ENCODE results near the gene CSF1R. TPM values are rescaled to one million over a fixed set of nuclear protein-coding genes. Genes with fewer than 3 reads are reported as not detected.

Gene CSF1R
- total and polyA plus RNA-seq, 2 of the 4 experiments (the other 2 are of a cell fraction) = 0.14 to 0.36 TPM

DNA sequence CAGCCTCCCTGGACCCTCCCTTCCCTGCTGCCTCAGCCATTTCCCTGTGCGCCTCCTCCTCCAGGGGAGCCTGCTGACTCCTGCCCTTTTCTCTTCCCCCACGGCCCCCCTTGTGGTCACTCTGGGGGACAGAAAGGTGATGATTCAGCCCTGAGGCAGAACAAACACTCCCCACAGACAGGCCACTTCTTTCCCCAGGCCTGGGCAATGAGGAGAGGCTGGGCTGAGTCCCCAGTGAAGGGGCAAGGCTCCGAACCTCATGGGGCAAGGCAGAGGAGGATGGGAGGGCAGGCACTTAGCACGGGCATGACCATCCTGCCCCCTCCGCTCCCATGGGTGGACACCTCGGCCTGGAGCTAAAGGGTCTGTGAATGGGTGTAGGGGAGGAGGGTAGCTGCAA, 21.0 kb downstream of the CSF1R start:
- peak overlapping the region; percentile 94 for H2AK5ac ChIP-seq (ENCODE audit: low read depth, low read length)
- peak overlapping the region; percentile 86 to 94; a peak in 3 of 4 replicates for H4K8ac ChIP-seq (ENCODE audit: low read depth in 2 of 2, low read length in 2 of 2)
- in situ Hi-C loops (cut with MboI; ENCODE audit: low sequenced_read_pairs) (no loop called here), intact Hi-C loops (cut with micrococcal nuclease) (loop anchor here (5.0 kb wide), 1 partner anchor 47 kb away; no protein-coding TSS in a partner anchor), dilution Hi-C loops (cut with HindIII; ENCODE audit: low sequenced_read_pairs, unreplicated experiment) (no loop called here)
- peak overlapping the region; percentile 95 for H4K91ac ChIP-seq (ENCODE audit: insufficient read depth, low read depth, low read length)
- H3K27ac ChIP-seq (ENCODE audit: insufficient read depth, low read length) = peak overlapping the region; percentile 48; the same call in 1 of the 2 replicates
- TF ChIP-seq FOS (IDR thresholded peaks at IDR 0.05; ENCODE audit: low read depth, low read length) (peak; percentile 51; the same call in 1 of the 2 replicates), NFE2L2 (IDR thresholded peaks at IDR 0.05; ENCODE audit: low read depth, low read length) (no peak), RCOR1 (IDR thresholded peaks at IDR 0.05; ENCODE audit: insufficient replicate concordance, low read length) (no peak), SMC3 (IDR thresholded peaks at IDR 0.05; ENCODE audit: low read depth, low read length) (no peak), CHD1 (IDR thresholded peaks at IDR 0.05; ENCODE audit: low read depth, low read length) (no peak), CEBPB (IDR thresholded peaks at IDR 0.05; ENCODE audit: low read depth, low read length) (no peak), POLR2A (IDR thresholded peaks at IDR 0.05; ENCODE audit: low read depth, low read length) (no peak), MXI1 (IDR thresholded peaks at IDR 0.05; ENCODE audit: borderline replicate concordance, low read depth, low read length) (no peak), MAFK (IDR thresholded peaks at IDR 0.05; ENCODE audit: low read depth, low read length) (peak; percentile 67; the same call in 1 of the 2 replicates), BHLHE40 (IDR thresholded peaks at IDR 0.05; ENCODE audit: low read depth, low read length) (no peak), MAZ (IDR thresholded peaks at IDR 0.05; ENCODE audit: borderline replicate concordance, low read depth, low read length) (peak; percentile 50; the same call in 1 of the 2 replicates), RAD21 (IDR thresholded peaks at IDR 0.05; ENCODE audit: low read length) (no peak)
- TF ChIP-seq, protein P1, sequence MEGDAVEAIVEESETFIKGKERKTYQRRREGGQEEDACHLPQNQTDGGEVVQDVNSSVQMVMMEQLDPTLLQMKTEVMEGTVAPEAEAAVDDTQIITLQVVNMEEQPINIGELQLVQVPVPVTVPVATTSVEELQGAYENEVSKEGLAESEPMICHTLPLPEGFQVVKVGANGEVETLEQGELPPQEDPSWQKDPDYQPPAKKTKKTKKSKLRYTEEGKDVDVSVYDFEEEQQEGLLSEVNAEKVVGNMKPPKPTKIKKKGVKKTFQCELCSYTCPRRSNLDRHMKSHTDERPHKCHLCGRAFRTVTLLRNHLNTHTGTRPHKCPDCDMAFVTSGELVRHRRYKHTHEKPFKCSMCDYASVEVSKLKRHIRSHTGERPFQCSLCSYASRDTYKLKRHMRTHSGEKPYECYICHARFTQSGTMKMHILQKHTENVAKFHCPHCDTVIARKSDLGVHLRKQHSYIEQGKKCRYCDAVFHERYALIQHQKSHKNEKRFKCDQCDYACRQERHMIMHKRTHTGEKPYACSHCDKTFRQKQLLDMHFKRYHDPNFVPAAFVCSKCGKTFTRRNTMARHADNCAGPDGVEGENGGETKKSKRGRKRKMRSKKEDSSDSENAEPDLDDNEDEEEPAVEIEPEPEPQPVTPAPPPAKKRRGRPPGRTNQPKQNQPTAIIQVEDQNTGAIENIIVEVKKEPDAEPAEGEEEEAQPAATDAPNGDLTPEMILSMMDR (conservative IDR thresholded peaks at IDR 0.05; ENCODE audit: low read depth, low read length) = no peak
- TF ChIP-seq, protein P2, sequence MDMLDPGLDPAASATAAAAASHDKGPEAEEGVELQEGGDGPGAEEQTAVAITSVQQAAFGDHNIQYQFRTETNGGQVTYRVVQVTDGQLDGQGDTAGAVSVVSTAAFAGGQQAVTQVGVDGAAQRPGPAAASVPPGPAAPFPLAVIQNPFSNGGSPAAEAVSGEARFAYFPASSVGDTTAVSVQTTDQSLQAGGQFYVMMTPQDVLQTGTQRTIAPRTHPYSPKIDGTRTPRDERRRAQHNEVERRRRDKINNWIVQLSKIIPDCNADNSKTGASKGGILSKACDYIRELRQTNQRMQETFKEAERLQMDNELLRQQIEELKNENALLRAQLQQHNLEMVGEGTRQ (IDR thresholded peaks at IDR 0.05; ENCODE audit: low read depth, low read length) = no peak
- TF ChIP-seq, protein P3, sequence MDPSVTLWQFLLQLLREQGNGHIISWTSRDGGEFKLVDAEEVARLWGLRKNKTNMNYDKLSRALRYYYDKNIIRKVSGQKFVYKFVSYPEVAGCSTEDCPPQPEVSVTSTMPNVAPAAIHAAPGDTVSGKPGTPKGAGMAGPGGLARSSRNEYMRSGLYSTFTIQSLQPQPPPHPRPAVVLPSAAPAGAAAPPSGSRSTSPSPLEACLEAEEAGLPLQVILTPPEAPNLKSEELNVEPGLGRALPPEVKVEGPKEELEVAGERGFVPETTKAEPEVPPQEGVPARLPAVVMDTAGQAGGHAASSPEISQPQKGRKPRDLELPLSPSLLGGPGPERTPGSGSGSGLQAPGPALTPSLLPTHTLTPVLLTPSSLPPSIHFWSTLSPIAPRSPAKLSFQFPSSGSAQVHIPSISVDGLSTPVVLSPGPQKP (IDR thresholded peaks at IDR 0.05; ENCODE audit: borderline replicate concordance, low read depth, low read length) = no peak
- no peaks in the 10 kb centered on the region; a peak in 1 of 4 replicates for H3K79me1 ChIP-seq (ENCODE audit: low read depth in 1 of 2, low read length in 2 of 2)
- ATAC-seq (ENCODE audit: low read depth) (peak; percentile 67), DNase-seq (peak; percentile 76)
- peak overlapping the region; percentile 93 for H2AK9ac ChIP-seq (replicated peaks; ENCODE audit: low read depth, low read length, poor library complexity)
- H2BK5ac ChIP-seq (ENCODE audit: low read depth, low read length, poor library complexity, severe bottlenecking) = peak overlapping the region; percentile 81
- no peak overlapping the region for H3K9ac ChIP-seq (ENCODE audit: low read depth, low read length)
- peak overlapping the region; percentile 31 for H3K18ac ChIP-seq (ENCODE audit: low read depth, low read length)
- ChIA-PET POLR2A (ENCODE audit: unreplicated experiment) (interaction anchor here (0.6 kb wide), 1 partner anchor 69 kb away, joined by 3 read pairs; no protein-coding TSS in a partner anchor), CTCF (interaction anchor here (0.6 kb wide), 1 partner anchor 129 kb away, joined by 3 read pairs; no protein-coding TSS in a partner anchor)
- H3K56ac ChIP-seq (ENCODE audit: extremely low read depth, insufficient read depth, low read length) = no peak overlapping the region
- H2AFZ ChIP-seq (replicated peaks; ENCODE audit: low read length, poor library complexity) = peak overlapping the region; percentile 82
- peak overlapping the region; percentile 81; the same call in 2 of the 3 replicates for H2BK15ac ChIP-seq (ENCODE audit: low read depth, low read length)
- 0 out of 2 replicates have a peak overlapping the region, but pooled peaks have one; percentile 1 for H3K4me2 ChIP-seq (ENCODE audit: low read depth, low read length)
- no peaks in the 10 kb centered on the region for H3K9me3 ChIP-seq (ENCODE audit: control insufficient read depth, insufficient read depth, low read length)
- H3K36me3 ChIP-seq (ENCODE audit: control insufficient read depth, insufficient read depth, low read length) = no peaks in the 10 kb centered on the region
- no peaks in the 10 kb centered on the region for H4K20me1 ChIP-seq (ENCODE audit: insufficient read depth, low read length)
- peak overlapping the region; percentile 91 for H3K14ac ChIP-seq (replicated peaks; ENCODE audit: low read depth, low read length)
- H3K9me1 ChIP-seq (ENCODE audit: insufficient read depth, low read length) = peaks cover 47% of the 10 kb centered on the region
- WGBS, 2 experiments (ENCODE audit: extremely low coverage in 2 of 2, insufficient read length in 1 of 2) = 34% methylated on average over 2 of the region's 6 CpGs; no CpG with 5 or more reads in 1 of the 2 experiments
- peak overlapping the region; percentile 94 for H3K4ac ChIP-seq (ENCODE audit: low read depth, low read length)
- H3K4me1 ChIP-seq (ENCODE audit: control insufficient read depth, insufficient read depth, low read length) = peaks cover 33% of the 10 kb centered on the region
- H2BK120ac ChIP-seq (ENCODE audit: low read depth, low read length) = peak overlapping the region; percentile 85
- no TSS peak for BruUV-seq (replicated peaks)
- peak overlapping the region; percentile 72; the same call in 1 of the 2 replicates for H3K23ac ChIP-seq (ENCODE audit: low read depth, low read length)
- H3K27me3 ChIP-seq (ENCODE audit: control insufficient read depth, insufficient read depth, low read length) = no peaks in the 10 kb centered on the region
- H2BK20ac ChIP-seq (ENCODE audit: low read depth, low read length) = peak overlapping the region; percentile 89
- no peak overlapping the region for H3K4me3 ChIP-seq (ENCODE audit: insufficient read depth, low read depth, low read length)
- peak overlapping the region; percentile 17; the same call in 1 of the 2 replicates for H4K5ac ChIP-seq (ENCODE audit: low read depth, low read length)
